Epithelial cell of alveolus of lung (primary cell): ENCODE results near the gene ATP13A1. TPM values are rescaled to one million over a fixed set of nuclear protein-coding genes. Genes with fewer than 3 reads are reported as not detected.

Source experiments
- total RNA-seq: library from RNA; depleted of rRNA; stranded (reverse); fragments of >200 nt; gene quantifications from 2 replicates; pipeline ENCODE4 v1.2.1, GENCODE V29; 2015

ATP13A1 gene
- 46.9 and 51.2 TPM in 2 replicates for total RNA-seq

GRCh38 chr19:19663256-19664120 is at the start of gene ATP13A1:
ATP13A1 (minus strand) TSS chr19:19663676; CDS start chr19:19663666, 10 bp downstream.

GRCh38 chr19:19668230-19669012 is 4.9 kb upstream of the ATP13A1 start, which contains the start of gene ZNF101:
ZNF101 (plus strand) TSS chr19:19668839; CDS start chr19:19668964, 125 bp downstream.

GRCh38 chr19:19643158-19644053 is 20.1 kb downstream of the ATP13A1 start, which contains the start of gene GMIP:
GMIP (minus strand) TSS chr19:19643657; CDS start chr19:19643529, 128 bp downstream.

GRCh38 chr19:19627621-19628500 is 35.6 kb downstream of the ATP13A1 start, which contains the start of gene LPAR2:
LPAR2 (minus strand) TSS chr19:19628220; CDS start chr19:19627275, 945 bp downstream.

GRCh38 chr19:19618219-19619051 is 45.0 kb downstream of the ATP13A1 start, which contains the start of gene PBX4:
PBX4 (minus strand) TSS chr19:19618687; CDS start chr19:19618629, 58 bp downstream.

Other genes starting within 250 kb of the ATP13A1 start
- gene TSSK6, start 148.1 kb downstream of the ATP13A1 start, total RNA-seq: 0.91 and 3.8 TPM in 2 replicates
- 34.0 and 218 TPM in 2 replicates for gene NDUFA13, start 147.5 kb downstream of the ATP13A1 start, total RNA-seq
- gene YJEFN3, start 134.8 kb downstream of the ATP13A1 start, total RNA-seq: 0.26 and 2.4 TPM in 2 replicates
- 0.52 and 6.0 TPM in 2 replicates for gene CILP2, start 125.4 kb downstream of the ATP13A1 start, total RNA-seq
- 0.13 and 6.0 TPM in 2 replicates for gene PBX4, start 45.0 kb downstream of the ATP13A1 start, total RNA-seq
- gene LPAR2, start 35.5 kb downstream of the ATP13A1 start, total RNA-seq: 0.65 and 9.2 TPM in 2 replicates
- 11.6 and 13.8 TPM in 2 replicates for gene GMIP, start 20.0 kb downstream of the ATP13A1 start, total RNA-seq
- gene ZNF101, start 5.2 kb upstream of the ATP13A1 start, total RNA-seq: 2.5 and 4.3 TPM in 2 replicates
- 1.7 and 2.2 TPM in 2 replicates for gene ZNF14, start 69.4 kb upstream of the ATP13A1 start, total RNA-seq
- gene ZNF506, start 158.1 kb upstream of the ATP13A1 start, total RNA-seq: 6.5 and 18.7 TPM in 2 replicates
- gene ZNF253, start 202.2 kb upstream of the ATP13A1 start, total RNA-seq: 3.9 and 7.9 TPM in 2 replicates
- 6.1 and 9.1 TPM in 2 replicates for gene ZNF93, start 237.3 kb upstream of the ATP13A1 start, total RNA-seq